ENCODE measurements around the gene CAPN7.

Gene CAPN7

DNA sequence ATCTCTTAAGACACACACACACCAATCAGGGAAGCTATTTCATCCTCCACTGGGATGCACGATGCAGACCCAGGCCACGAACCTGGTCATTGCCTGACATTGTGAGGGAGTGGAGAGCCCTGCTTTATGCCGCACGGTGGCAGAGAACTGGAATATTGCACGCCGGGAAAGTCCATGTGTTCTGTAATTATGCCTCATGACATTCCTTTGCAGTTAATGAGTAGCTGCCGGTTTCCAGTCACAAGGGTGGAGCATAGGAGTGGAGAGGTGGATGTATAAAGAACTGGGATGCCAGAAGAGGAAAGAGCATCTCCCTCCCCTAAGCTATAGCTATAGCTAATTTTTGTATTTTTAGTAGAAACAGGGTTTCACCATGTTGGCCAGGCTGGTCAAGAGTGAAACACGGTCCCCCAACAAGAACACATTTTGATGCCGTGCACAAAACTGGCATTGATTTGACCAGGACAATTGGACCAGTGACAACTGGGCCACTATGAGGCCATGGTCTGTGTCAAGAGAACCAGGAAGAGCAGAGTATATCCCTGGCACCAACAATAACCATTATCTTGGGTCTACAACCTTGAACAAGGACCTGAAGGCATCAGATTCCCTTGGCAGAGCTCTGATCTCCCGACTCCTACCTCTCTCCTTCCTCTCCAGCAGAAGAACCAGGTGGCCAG lies 74.9 kb downstream of the CAPN7 start:
- Mint-ChIP-seq H3K4me1 (peaks cover 20% of the 10 kb centered on the region), H3K36me3 (ENCODE audit: low read depth) (no peaks in the 10 kb centered on the region), H3K27ac (peak overlapping the region; percentile 57), H3K27me3 (ENCODE audit: low read depth, poor library complexity) (peaks cover 6% of the 10 kb centered on the region), H3K4me3 (no peak overlapping the region), H3K9me3 (no peaks in the 10 kb centered on the region)
- TF ChIP-seq, protein P1, sequence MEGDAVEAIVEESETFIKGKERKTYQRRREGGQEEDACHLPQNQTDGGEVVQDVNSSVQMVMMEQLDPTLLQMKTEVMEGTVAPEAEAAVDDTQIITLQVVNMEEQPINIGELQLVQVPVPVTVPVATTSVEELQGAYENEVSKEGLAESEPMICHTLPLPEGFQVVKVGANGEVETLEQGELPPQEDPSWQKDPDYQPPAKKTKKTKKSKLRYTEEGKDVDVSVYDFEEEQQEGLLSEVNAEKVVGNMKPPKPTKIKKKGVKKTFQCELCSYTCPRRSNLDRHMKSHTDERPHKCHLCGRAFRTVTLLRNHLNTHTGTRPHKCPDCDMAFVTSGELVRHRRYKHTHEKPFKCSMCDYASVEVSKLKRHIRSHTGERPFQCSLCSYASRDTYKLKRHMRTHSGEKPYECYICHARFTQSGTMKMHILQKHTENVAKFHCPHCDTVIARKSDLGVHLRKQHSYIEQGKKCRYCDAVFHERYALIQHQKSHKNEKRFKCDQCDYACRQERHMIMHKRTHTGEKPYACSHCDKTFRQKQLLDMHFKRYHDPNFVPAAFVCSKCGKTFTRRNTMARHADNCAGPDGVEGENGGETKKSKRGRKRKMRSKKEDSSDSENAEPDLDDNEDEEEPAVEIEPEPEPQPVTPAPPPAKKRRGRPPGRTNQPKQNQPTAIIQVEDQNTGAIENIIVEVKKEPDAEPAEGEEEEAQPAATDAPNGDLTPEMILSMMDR (IDR thresholded peaks at IDR 0.05) = no peak
- DNase-seq = no peak

- no peak for DNase-seq
- Mint-ChIP-seq H3K27me3 (ENCODE audit: low read depth, poor library complexity) (peaks cover 6% of the 10 kb centered on the region), H3K9me3 (no peaks in the 10 kb centered on the region), H3K4me3 (no peak overlapping the region), H3K36me3 (ENCODE audit: low read depth) (no peaks in the 10 kb centered on the region), H3K4me1 (peaks cover 20% of the 10 kb centered on the region), H3K27ac (no peak overlapping the region)
- TF ChIP-seq, protein P1 (IDR thresholded peaks at IDR 0.05) = no peak
Observed at GRCh38 chr3:15281817-15282216, 75.8 kb downstream of the CAPN7 start.

GRCh38 chr3:15283702-15284101 lies 77.7 kb downstream of the CAPN7 start:
- H3K4me1 Mint-ChIP-seq = peaks cover 7% of the 10 kb centered on the region
- DNase-seq = no peak
- TF ChIP-seq, protein P1 (IDR thresholded peaks at IDR 0.05) = no peak
- no peak overlapping the region for H3K4me3 Mint-ChIP-seq
- H3K9me3 Mint-ChIP-seq = no peaks in the 10 kb centered on the region
- peaks cover 8% of the 10 kb centered on the region for H3K27me3 Mint-ChIP-seq (ENCODE audit: low read depth, poor library complexity)
- H3K27ac Mint-ChIP-seq = no peak overlapping the region
- H3K36me3 Mint-ChIP-seq (ENCODE audit: low read depth) = no peaks in the 10 kb centered on the region

DNA sequence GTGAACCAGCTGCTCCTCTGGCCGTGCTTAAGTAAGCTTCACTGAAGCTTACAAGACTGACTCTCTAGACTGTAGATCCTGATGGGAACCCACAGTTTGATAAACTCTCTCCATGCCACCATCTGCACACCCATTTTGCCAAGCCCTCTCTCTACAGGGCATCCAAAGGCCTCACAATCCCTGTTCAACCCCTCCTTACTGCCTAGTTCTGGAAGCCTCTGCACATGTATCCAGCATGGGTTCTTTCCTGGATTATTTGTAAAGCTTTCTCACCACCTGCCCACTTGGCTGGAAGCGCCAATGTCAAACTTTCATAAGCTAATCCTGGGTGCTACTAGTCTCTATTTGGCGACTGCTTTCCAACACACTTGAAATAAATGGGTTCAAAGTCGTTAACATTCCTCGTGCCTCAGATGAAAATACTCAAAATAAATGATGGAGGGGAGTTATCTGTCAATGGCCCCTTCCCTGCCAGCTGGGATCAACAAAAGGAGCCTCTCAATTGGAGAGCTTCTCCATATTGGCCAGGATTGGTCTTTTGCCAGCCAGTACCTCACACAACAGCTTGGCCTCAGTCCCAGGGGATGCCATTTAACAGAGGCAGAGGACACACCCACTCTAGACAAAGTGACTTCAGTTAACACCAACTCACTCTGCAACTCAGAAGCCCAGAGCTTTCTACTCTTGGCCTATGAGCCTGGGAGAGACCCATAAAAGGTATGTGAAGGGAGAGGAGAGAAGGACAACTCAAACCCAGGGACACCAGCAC lies 78.3 kb downstream of the CAPN7 start:
- no peak overlapping the region for H3K27ac Mint-ChIP-seq
- peaks cover 7% of the 10 kb centered on the region for H3K4me1 Mint-ChIP-seq
- no peak overlapping the region for H3K4me3 Mint-ChIP-seq
- no peaks in the 10 kb centered on the region for H3K9me3 Mint-ChIP-seq
- peaks cover 12% of the 10 kb centered on the region for H3K27me3 Mint-ChIP-seq (ENCODE audit: low read depth, poor library complexity)
- TF ChIP-seq, protein P1 (IDR thresholded peaks at IDR 0.05) = no peak
- DNase-seq = no peak
- no peaks in the 10 kb centered on the region for H3K36me3 Mint-ChIP-seq (ENCODE audit: low read depth)

GRCh38 chr3:15286022-15286421 lies 80.0 kb downstream of the CAPN7 start:
- H3K4me1 Mint-ChIP-seq = peaks cover 7% of the 10 kb centered on the region
- no peak overlapping the region for H3K4me3 Mint-ChIP-seq
- TF ChIP-seq, protein P1 (IDR thresholded peaks at IDR 0.05) = no peak
- H3K36me3 Mint-ChIP-seq (ENCODE audit: low read depth) = no peaks in the 10 kb centered on the region
- peaks cover 12% of the 10 kb centered on the region for H3K27me3 Mint-ChIP-seq (ENCODE audit: low read depth, poor library complexity)
- DNase-seq = no peak
- H3K9me3 Mint-ChIP-seq = no peaks in the 10 kb centered on the region
- no peak overlapping the region for H3K27ac Mint-ChIP-seq
